Fibroblast of the aortic adventitia (primary cell): ENCODE data around the gene CD300LB. TPM values are rescaled to one million over a fixed set of nuclear protein-coding genes. Genes with fewer than 3 reads are reported as not detected.

Experiments
- DNase-seq: peaks from one replicate; pipeline ENCODE4 v3.0.0-alpha.2; 2010; ENCODE audit warnings: low read depth
- H3K4me3 ChIP-seq: 2 replicates; pipeline ENCODE4 v1.5.1; 2011; ENCODE audit warnings: low read depth, mild to moderate bottlenecking, control low read depth, low read length, moderate library complexity
- CTCF ChIP-seq: IDR thresholded peaks from 2 replicates; pipeline ENCODE4 v1.5.1; 2011; ENCODE audit warnings: mild to moderate bottlenecking, low read length, control low read depth, inconsistent platforms; ENCODE audit not compliant: insufficient read depth
- total RNA-seq: library from RNA; depleted of rRNA; stranded (reverse); fragments of >200 nt; gene quantifications from 2 replicates; pipeline ENCODE4 v1.2.3, GENCODE V29; 2012; ENCODE audit warnings: low replicate concordance

The CD300LB gene
- total RNA-seq, 1 donor: not detected

- H3K4me3 ChIP-seq: no peak overlapping the region
- no peak for DNase-seq
- no peak for TF ChIP-seq CTCF
These were observed 56.1 kb downstream of the CD300LB start for GRCh38 chr17:74475189-74475588.

DNA sequence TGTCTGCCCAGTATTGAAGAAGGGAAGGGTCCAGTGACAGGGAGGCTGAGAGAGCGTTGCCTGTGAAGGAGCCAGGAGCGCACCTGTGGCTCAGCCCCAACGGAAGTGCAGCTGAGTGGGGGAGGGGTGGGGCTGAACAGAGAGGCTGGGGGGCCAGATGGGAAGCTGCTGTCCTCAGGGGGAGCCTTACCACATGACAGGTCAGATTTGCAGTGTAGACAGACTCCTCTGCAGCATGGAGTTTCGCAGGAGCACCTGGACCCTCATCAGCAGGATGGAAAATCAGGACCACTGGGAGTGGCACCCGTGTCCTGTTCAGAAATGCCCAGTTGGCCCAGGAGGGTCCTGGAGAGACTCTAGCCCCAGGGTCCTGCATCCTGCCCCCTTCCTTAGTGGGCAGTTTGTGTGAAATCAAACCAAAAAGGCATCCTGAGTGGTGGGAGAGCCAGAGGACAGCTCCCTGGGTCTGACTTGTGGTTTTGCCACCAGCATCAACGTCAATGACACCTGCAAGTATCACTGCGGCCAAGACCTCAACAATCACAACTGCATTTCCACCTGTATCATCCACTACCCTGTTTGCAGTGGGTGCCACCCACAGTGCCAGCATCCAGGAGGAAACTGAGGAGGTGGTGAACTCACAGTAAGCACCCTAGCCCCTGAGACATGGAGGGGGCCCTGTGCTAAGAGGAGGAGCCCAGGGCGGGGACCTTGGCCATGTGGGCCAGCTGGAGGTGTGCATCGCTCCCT, 57.1 kb downstream of the CD300LB start:
- DNase-seq: no peak
- H3K4me3 ChIP-seq: no peak overlapping the region
- no peak for TF ChIP-seq CTCF

- H3K4me3 ChIP-seq: no peak overlapping the region
- DNase-seq: no peak
- TF ChIP-seq CTCF: no peak
These were observed 58.0 kb downstream of the CD300LB start for GRCh38 chr17:74473294-74473693.

DNA sequence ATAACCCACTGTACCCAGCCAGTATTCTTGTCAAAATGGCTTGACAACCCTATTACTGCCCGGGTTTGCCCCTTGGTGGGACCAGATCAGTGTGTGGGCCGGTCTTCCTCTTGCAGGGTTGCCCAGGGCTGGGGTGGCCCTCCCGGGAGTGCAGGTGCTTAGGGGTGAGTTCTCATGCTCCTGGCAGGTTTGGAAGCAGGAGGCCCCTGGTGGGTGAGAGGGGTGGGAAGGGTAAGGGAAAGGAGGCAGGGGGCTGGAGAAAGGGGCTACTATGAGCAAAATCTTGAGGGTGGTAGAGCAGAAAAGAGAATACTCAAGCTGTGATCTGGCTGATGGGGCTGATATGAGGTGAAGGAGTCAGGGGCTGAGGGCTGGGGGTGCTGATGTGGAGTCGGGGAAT, 58.4 kb downstream of the CD300LB start:
- TF ChIP-seq CTCF: no peak
- no peak overlapping the region for H3K4me3 ChIP-seq
- DNase-seq: no peak

GRCh38 chr17:74471341-74471740, 59.9 kb downstream of the CD300LB start:
- H3K4me3 ChIP-seq: no peak overlapping the region
- no peak for DNase-seq
- TF ChIP-seq CTCF: no peak

Other genes starting within 250 kb of the CD300LB start
- not detected in 2 replicates for gene KIF19, start 205.2 kb downstream of the CD300LB start, total RNA-seq
- gene BTBD17, start 169.6 kb downstream of the CD300LB start, total RNA-seq: not detected in 2 replicates
- gene GPR142, start 164.0 kb downstream of the CD300LB start, total RNA-seq: not detected in 2 replicates
- 0.99 and 24.4 TPM in 2 replicates for gene GPRC5C, start 99.4 kb downstream of the CD300LB start, total RNA-seq
- not detected in 2 replicates for gene CD300A, start 64.8 kb downstream of the CD300LB start, total RNA-seq
- gene CD300C, start 14.6 kb upstream of the CD300LB start, total RNA-seq: not detected in 2 replicates
- gene CD300H, start 36.0 kb upstream of the CD300LB start, total RNA-seq: not detected in 2 replicates
- not detected in 2 replicates for gene CD300LD, start 60.8 kb upstream of the CD300LB start, total RNA-seq
- gene CD300E, start 92.3 kb upstream of the CD300LB start, total RNA-seq: not detected in 2 replicates
- gene CD300LF, start 181.4 kb upstream of the CD300LB start, total RNA-seq: not detected in 2 replicates
- 0.09 TPM in 1 of 2 replicates, not detected in the other for gene RAB37, start 205.8 kb upstream of the CD300LB start, total RNA-seq
- 11.0 and 11.7 TPM in 2 replicates for gene NHERF1, start 217.2 kb upstream of the CD300LB start, total RNA-seq
- 20.2 and 26.5 TPM in 2 replicates for gene NAT9, start 244.9 kb upstream of the CD300LB start, total RNA-seq